ENCODE results near the gene RAB3D.

- TF ChIP-seq POLR2A (IDR thresholded peaks at IDR 0.05; ENCODE audit: extremely low read depth, insufficient read length): no peak
- no peak for TF ChIP-seq CTCF (IDR thresholded peaks at IDR 0.05; ENCODE audit: low read depth, low read length)
- no peak for TF ChIP-seq MAX (IDR thresholded peaks at IDR 0.05; ENCODE audit: low read depth, low read length)
Measured at GRCh38 chr19:11337080-11337479, 2.4 kb downstream of the RAB3D start.

All from NB4 (cell line).